Measurements from ENCODE around the gene TSPAN5. TPM values are rescaled to one million over a fixed set of nuclear protein-coding genes. Genes with fewer than 3 reads are reported as not detected.

TSPAN5 gene
- total and polyA plus RNA-seq, 2 of the 4 experiments (the other 2 are of a cell fraction) = 64.8 to 79.6 TPM

DNA sequence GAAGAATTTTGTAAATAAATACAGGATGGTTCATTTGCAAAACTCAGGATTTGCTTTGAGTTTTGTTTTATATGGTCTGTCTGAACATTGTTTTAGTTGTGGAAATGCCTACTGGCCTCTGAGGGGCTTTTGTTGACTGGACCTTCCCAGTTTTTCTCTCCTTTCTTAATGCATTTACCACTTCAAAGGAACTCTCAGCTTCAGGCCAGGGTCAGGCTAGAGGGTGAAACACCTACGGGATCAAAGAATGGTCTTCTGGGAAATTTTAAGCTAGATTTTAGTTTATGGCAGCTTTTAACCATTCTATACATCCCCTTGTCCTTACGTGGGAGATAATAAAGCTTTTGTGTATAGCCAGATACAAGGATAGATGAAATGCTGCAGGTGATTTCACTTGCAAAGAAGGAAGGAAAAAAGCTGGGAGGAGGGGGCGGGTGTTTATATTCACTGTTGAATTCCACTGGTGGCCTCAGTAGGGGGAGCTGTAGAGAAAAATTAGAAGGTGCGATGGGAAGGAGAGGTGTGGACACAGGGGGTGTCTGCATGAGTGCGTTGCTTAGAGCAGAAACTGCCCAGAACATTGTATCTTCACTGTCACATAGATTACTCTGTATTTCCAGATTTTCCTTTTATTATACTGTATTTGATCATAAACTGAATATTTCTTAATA is 151.8 kb downstream of the TSPAN5 start:
- H2BK15ac ChIP-seq (ENCODE audit: low read depth, low read length) = no peak overlapping the region
- H3K36me3 ChIP-seq (ENCODE audit: control insufficient read depth, insufficient read depth, low read length) = peaks cover 13% of the 10 kb centered on the region
- intact Hi-C loops (cut with micrococcal nuclease) (no loop called here), dilution Hi-C loops (cut with HindIII; ENCODE audit: low sequenced_read_pairs, unreplicated experiment) (no loop called here), in situ Hi-C loops (cut with MboI; ENCODE audit: low sequenced_read_pairs) (no loop called here)
- no peak overlapping the region for H2BK5ac ChIP-seq (ENCODE audit: low read depth, low read length, poor library complexity, severe bottlenecking)
- H2AK9ac ChIP-seq (replicated peaks; ENCODE audit: low read depth, low read length, poor library complexity) = no peak overlapping the region
- no peak overlapping the region for H4K8ac ChIP-seq (ENCODE audit: low read depth in 2 of 2, low read length in 2 of 2)
- peaks cover 36 to 57% of the 10 kb centered on the region in 2 experiments for H3K79me1 ChIP-seq (ENCODE audit: low read depth in 1 of 2, low read length in 2 of 2)
- DNase-seq = no peak
- no peak overlapping the region for H3K4ac ChIP-seq (ENCODE audit: low read depth, low read length)
- H2AK5ac ChIP-seq (ENCODE audit: low read depth, low read length) = no peak overlapping the region
- H3K4me3 ChIP-seq (ENCODE audit: insufficient read depth, low read depth, low read length) = no peak overlapping the region
- no peak overlapping the region for H2BK120ac ChIP-seq (ENCODE audit: low read depth, low read length)
- H3K27me3 ChIP-seq (ENCODE audit: control insufficient read depth, insufficient read depth, low read length) = no peaks in the 10 kb centered on the region
- ATAC-seq (ENCODE audit: low read depth) = no peak
- H3K9me3 ChIP-seq (ENCODE audit: control insufficient read depth, insufficient read depth, low read length) = no peaks in the 10 kb centered on the region
- ChIA-PET POLR2A (ENCODE audit: unreplicated experiment) (no interaction called here), CTCF (interaction anchor here (1.0 kb wide), 1 partner anchor 9 kb away, joined by 6 read pairs; no protein-coding TSS in a partner anchor)
- peaks cover 19% of the 10 kb centered on the region for H3K4me1 ChIP-seq (ENCODE audit: control insufficient read depth, insufficient read depth, low read length)
- H3K18ac ChIP-seq (ENCODE audit: low read depth, low read length) = no peak overlapping the region; the same call in 1 of the 2 replicates
- BruUV-seq (replicated peaks) = no TSS peak
- H2BK20ac ChIP-seq (ENCODE audit: low read depth, low read length) = no peak overlapping the region
- no peak overlapping the region for H2AFZ ChIP-seq (replicated peaks; ENCODE audit: low read length, poor library complexity)
- peaks cover 10% of the 10 kb centered on the region for H3K9me1 ChIP-seq (ENCODE audit: insufficient read depth, low read length)
- no peaks in the 10 kb centered on the region for H4K20me1 ChIP-seq (ENCODE audit: insufficient read depth, low read length)
- no peak overlapping the region for H3K9ac ChIP-seq (ENCODE audit: low read depth, low read length)
- TF ChIP-seq, protein P1, sequence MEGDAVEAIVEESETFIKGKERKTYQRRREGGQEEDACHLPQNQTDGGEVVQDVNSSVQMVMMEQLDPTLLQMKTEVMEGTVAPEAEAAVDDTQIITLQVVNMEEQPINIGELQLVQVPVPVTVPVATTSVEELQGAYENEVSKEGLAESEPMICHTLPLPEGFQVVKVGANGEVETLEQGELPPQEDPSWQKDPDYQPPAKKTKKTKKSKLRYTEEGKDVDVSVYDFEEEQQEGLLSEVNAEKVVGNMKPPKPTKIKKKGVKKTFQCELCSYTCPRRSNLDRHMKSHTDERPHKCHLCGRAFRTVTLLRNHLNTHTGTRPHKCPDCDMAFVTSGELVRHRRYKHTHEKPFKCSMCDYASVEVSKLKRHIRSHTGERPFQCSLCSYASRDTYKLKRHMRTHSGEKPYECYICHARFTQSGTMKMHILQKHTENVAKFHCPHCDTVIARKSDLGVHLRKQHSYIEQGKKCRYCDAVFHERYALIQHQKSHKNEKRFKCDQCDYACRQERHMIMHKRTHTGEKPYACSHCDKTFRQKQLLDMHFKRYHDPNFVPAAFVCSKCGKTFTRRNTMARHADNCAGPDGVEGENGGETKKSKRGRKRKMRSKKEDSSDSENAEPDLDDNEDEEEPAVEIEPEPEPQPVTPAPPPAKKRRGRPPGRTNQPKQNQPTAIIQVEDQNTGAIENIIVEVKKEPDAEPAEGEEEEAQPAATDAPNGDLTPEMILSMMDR (conservative IDR thresholded peaks at IDR 0.05; ENCODE audit: low read depth, low read length) = no peak
- no peak for TF ChIP-seq RFX5 (IDR thresholded peaks at IDR 0.05; ENCODE audit: low read depth, low read length)
- no peak for TF ChIP-seq BHLHE40 (IDR thresholded peaks at IDR 0.05; ENCODE audit: low read depth, low read length)
- no peak overlapping the region for H3K27ac ChIP-seq (ENCODE audit: insufficient read depth, low read length)
- H3K56ac ChIP-seq (ENCODE audit: extremely low read depth, insufficient read depth, low read length) = no peak overlapping the region
- no peak overlapping the region for H3K23ac ChIP-seq (ENCODE audit: low read depth, low read length)
- no peak overlapping the region for H3K14ac ChIP-seq (replicated peaks; ENCODE audit: low read depth, low read length)
- no peak overlapping the region for H4K91ac ChIP-seq (ENCODE audit: insufficient read depth, low read depth, low read length)
- no peak overlapping the region for H4K5ac ChIP-seq (ENCODE audit: low read depth, low read length)
- no peak overlapping the region for H3K4me2 ChIP-seq (ENCODE audit: low read depth, low read length)
- WGBS, 2 experiments (ENCODE audit: extremely low coverage in 2 of 2, insufficient read length in 1 of 2) = 67% methylated on average over 1 of the region's 5 CpGs; no CpG with 5 or more reads in 1 of the 2 experiments

Data from IMR-90 (cell line).